RWPE1 (cell line): ENCODE measurements around the gene MAP4K2.
A peak's percentile ranks its signal among the peaks of the same experiment; 100 is the strongest.

Experiments
- CTCF ChIA-PET: fragments of 350-600 bp; sonication (Branson Sonifier 250); formaldehyde crosslinking; extraction: SDS; loops from one replicate; lab custom pipeline; 2021; lab: Yijun Ruan, JAX
- POLR2A ChIA-PET: fragments of 400-600 bp; formaldehyde crosslinking; extraction: SDS; loops from one replicate; lab custom pipeline; 2020; ENCODE audit warnings: antibody characterized with exemption; ENCODE audit not compliant: low non-redundant PET; lab: Yijun Ruan, JAX
- DNase-seq: peaks from one replicate; pipeline ENCODE4 v3.0.0; 2012; ENCODE audit warnings: low spot score
- H3K27ac ChIP-seq: fragments of 450-650 bp; 2 replicates; pipeline ENCODE4 v1.5.1; 2017
- TF ChIP-seq, protein P1 (sequence below): fragments of 450-650 bp; conservative IDR thresholded peaks from 2 replicates; pipeline ENCODE4 v1.5.1; 2017; ENCODE audit warnings: low read depth, mild to moderate bottlenecking

MAP4K2 gene

DNA sequence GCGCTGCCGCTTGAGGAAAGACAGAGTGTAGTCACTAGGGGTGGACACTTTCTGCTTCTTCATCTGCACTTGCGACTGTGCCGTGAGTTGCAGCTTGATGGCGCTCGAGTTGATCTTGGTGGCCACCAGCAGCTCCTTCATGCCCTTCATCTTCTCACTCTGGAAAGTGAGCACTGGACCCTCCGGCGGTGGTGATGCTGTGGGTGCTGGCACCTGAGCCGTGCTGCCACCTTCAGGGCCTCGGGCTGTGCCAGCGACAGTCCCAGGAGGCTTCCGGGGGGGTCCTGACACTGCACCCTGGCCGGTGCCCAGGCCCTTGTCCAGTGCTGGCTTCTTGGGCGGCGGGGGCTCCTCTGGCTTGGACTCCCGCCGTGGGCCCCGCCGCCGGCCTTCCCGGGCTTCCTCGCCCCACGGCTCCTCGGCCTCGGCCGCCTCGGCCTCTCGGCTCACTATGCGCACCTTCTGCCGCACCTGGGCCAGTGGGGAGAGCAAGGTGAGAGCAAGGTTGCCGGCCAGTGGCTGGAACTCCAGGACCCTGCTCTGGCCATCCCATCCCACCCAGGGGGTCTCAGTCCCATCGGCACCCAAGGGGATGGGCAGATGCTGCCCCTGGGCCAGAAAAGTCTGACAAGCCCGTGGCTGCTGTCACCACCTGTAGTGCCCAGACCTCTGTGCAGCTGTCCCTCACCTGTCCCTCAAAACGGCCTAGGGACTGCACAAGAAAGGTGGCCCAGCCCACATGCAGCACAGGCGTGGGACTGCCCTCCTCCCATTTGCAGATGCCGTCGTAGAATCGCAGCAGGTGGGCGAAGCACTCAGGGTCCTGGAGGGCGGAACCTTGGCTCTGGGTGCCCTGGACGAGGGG lies 1.6 kb upstream of the MAP4K2 start:
- POLR2A ChIA-PET = no interaction called here
- TF ChIP-seq, protein P1, sequence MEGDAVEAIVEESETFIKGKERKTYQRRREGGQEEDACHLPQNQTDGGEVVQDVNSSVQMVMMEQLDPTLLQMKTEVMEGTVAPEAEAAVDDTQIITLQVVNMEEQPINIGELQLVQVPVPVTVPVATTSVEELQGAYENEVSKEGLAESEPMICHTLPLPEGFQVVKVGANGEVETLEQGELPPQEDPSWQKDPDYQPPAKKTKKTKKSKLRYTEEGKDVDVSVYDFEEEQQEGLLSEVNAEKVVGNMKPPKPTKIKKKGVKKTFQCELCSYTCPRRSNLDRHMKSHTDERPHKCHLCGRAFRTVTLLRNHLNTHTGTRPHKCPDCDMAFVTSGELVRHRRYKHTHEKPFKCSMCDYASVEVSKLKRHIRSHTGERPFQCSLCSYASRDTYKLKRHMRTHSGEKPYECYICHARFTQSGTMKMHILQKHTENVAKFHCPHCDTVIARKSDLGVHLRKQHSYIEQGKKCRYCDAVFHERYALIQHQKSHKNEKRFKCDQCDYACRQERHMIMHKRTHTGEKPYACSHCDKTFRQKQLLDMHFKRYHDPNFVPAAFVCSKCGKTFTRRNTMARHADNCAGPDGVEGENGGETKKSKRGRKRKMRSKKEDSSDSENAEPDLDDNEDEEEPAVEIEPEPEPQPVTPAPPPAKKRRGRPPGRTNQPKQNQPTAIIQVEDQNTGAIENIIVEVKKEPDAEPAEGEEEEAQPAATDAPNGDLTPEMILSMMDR = no peak
- H3K27ac ChIP-seq = peak overlapping the region; percentile 89
- CTCF ChIA-PET = interaction anchor here (1.0 kb wide), 1 partner anchor 31 kb away, joined by 3 read pairs; no protein-coding TSS in a partner anchor
- DNase-seq = no peak

DNA sequence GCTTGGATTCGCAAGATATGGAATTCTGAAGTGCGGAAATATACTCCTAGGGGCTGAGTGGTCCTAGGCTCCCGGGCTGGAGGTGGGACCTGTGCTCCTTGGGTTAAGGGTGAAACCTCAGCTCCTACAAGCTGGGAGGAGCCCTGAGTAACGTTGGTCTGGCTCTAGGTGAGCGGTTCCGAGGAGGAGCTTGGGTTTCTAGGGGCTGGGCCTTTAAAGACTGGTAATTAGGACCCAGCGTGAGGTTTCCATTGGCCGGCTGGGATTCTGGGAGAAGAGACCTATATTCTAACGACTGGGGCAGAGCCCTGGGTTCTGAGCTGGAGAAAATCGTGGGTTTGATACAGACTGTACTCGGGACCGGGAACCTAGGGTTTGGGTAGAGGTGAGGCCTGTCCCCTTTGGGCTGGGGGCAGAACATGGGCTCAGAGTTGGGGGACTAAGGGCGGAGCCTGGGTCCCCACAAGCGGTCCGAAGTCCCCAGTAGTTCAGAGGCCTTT lies 882 bp upstream of the MAP4K2 start:
- POLR2A ChIA-PET = no interaction called here

DNA sequence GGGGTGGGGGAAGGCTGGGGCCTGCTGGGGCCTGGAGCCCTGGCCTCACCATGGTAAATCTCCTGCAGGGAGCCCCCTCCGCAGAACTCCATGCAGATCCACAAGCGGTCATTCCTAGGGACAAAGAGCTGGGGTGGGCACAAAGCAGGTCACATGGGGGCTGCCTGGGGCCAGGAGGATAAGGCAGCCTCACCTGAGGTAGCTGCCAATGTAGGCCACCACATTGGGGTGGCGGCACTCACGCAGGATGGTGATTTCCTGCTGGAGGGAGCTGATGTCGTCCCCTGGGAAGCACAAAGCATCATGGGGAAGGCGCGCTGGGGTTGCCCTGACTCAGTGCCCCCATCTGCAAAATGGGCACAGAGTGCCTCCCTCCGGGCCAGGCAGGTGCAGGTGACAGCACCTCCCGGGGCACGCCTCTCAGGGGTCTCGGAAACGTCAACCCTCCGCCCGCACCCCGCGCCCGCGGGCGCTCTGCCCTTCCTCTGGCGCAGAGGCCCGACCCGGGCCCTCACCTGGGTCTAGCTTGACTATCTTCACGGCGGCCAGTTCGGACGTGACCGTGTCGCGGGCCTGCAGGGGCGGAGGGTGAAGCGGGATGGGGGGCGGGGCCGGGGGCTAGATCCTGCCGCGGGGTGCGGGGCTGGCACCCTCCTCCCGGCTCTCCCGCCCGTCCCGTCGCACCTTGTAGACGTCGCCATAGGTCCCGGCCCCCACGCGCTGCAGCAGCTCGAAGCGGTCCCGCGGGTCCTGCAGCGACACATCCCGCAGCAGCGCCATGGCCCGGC lies 450 bp downstream of the MAP4K2 start:
- ChIA-PET POLR2A (interaction anchor here (0.6 to 1.0 kb wide), 2 partner anchors 25 to 75 kb away, joined by 3 to 4 read pairs; no protein-coding TSS in a partner anchor), CTCF (interaction anchor here (0.6 to 1.0 kb wide), 3 partner anchors 98 to 565 kb away, joined by 3 to 5 read pairs (median 4); no protein-coding TSS in a partner anchor)
- DNase-seq = no peak
- TF ChIP-seq, protein P1 = no peak
- peak overlapping the region; percentile 89 for H3K27ac ChIP-seq

More for the DNA sequence above, 882 bp upstream of the MAP4K2 start:
- TF ChIP-seq, protein P1 = no peak
- H3K27ac ChIP-seq = peak overlapping the region; percentile 89
- CTCF ChIA-PET = interaction anchor here (0.6 to 1.0 kb wide), 2 partner anchors 32 to 98 kb away, joined by 3 read pairs; no protein-coding TSS in a partner anchor
- peak; percentile 50 for DNase-seq

DNA sequence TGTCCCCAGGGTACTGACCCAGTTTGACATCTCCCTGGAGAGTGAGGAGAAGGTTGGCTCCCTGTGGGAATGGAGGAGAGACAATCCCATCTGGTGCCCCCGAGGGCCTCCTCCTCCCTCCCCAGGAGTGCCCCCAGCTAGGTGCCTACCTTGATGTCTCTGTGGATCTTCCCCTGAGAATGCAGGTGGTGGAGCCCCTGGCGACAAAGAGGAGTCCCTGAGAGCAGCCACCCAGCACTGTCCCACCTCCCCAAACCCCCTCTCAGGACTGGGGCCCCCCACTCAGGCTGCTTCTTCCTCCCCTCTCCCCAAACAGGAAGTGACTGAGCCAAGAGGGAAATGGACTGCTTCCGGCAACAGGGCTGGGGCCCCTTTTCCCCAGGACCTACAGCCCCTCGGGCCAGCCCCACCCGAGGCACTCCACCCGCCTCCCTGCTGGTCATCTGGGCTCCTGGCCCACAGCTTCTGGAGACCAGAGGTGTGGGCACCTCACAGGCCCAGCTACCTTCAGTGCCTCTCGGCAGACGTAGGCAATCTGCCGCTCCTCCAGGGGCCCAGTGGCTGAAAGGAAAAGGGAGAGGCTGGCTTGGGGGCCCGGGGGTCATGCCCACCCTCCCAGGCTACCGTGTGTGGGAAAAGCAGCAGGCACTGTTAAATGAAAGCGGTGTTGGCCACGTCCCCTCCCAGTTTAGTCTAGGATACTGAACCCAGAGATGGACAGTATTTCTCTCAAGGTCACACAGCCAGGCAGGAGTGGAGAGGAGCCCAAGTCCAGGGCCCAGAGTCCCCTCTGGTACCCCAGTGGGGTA lies 1.2 kb downstream of the MAP4K2 start:
- H3K27ac ChIP-seq = peak overlapping the region; percentile 89
- TF ChIP-seq, protein P1 = no peak
- ChIA-PET CTCF (interaction anchor here (0.7 kb wide), 1 partner anchor 300 kb away, joined by 5 read pairs; no protein-coding TSS in a partner anchor), POLR2A (no interaction called here)
- no peak for DNase-seq

DNA sequence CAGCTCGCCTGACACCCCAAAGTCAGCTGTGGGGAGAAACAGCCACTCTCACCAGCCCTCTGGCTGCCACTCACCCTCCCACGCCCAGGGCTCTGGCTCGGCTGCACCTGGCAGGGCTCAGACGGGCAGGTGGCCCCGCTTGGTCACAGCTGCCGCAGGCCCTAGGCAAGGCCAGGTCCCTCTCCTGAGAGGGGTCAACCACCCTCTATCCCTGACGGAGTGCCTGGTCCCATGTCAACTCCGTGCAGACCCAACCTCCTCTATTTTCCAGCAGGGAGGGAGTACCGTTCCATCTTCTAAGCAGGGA lies 1.9 kb downstream of the MAP4K2 start:
- no peak for DNase-seq
- peak overlapping the region; percentile 89 for H3K27ac ChIP-seq
- ChIA-PET POLR2A (no interaction called here), CTCF (interaction anchor here (1.2 kb wide), 1 partner anchor 13 kb away, joined by 3 read pairs; no protein-coding TSS in a partner anchor)
- TF ChIP-seq, protein P1 = no peak
